ENCODE measurements around the gene ETS2.

ETS2 gene

GRCh38 chr21:38780879-38781278 is 24.9 kb upstream of the ETS2 start:
- no peak for DNase-seq

GRCh38 chr21:38784458-38785266 is 21.1 kb upstream of the ETS2 start:
- no peak for DNase-seq

GRCh38 chr21:38785483-38785882 is 20.2 kb upstream of the ETS2 start:
- no peak for DNase-seq

GRCh38 chr21:38787016-38787415 is 18.7 kb upstream of the ETS2 start:
- no peak for DNase-seq

- DNase-seq, result peak; percentile 40
Measured at GRCh38 chr21:38787461-38788274, 18.1 kb upstream of the ETS2 start.

GRCh38 chr21:38788275-38788905 is 17.3 kb upstream of the ETS2 start:
- DNase-seq, result no peak

GRCh38 chr21:38789275-38789674 is 16.5 kb upstream of the ETS2 start:
- DNase-seq, result no peak

- DNase-seq, result no peak
Measured at GRCh38 chr21:38790059-38790458, 15.7 kb upstream of the ETS2 start.

GRCh38 chr21:38790961-38791360 is 14.8 kb upstream of the ETS2 start:
- DNase-seq, result no peak

GRCh38 chr21:38792676-38793459 is 12.9 kb upstream of the ETS2 start:
- no peak for DNase-seq

- no peak for DNase-seq
Measured at GRCh38 chr21:38793926-38794713, 11.6 kb upstream of the ETS2 start.

GRCh38 chr21:38794978-38795377 is 10.8 kb upstream of the ETS2 start:
- DNase-seq, result no peak

GRCh38 chr21:38795475-38795874 is 10.3 kb upstream of the ETS2 start:
- DNase-seq, result no peak

- peak; percentile 9 for DNase-seq
Measured at GRCh38 chr21:38796424-38796823, 9.3 kb upstream of the ETS2 start.

GRCh38 chr21:38797470-38797869 is 8.3 kb upstream of the ETS2 start:
- DNase-seq, result peak; percentile 33

GRCh38 chr21:38798081-38798480 is 7.6 kb upstream of the ETS2 start:
- DNase-seq, result no peak

GRCh38 chr21:38798481-38798882 is 7.2 kb upstream of the ETS2 start:
- DNase-seq, result peak; percentile 35

- DNase-seq, result no peak
Measured at GRCh38 chr21:38800046-38800758, 5.5 kb upstream of the ETS2 start.

GRCh38 chr21:38800924-38801744 is 4.6 kb upstream of the ETS2 start:
- DNase-seq, result no peak

Data from T1000 (cell line).